Measurements from ENCODE around the gene CEP55.

GRCh38 chr10:93573924-93574323, 77.5 kb downstream of the CEP55 start:
- TF ChIP-seq SP1 (IDR thresholded peaks at IDR 0.05) (no peak), FOXM1 (IDR thresholded peaks at IDR 0.05; ENCODE audit: borderline replicate concordance) (no peak), CTBP1 (IDR thresholded peaks at IDR 0.05; ENCODE audit: borderline replicate concordance) (no peak), HDGF (IDR thresholded peaks at IDR 0.05; ENCODE audit: borderline replicate concordance) (no peak), BHLHE40 (IDR thresholded peaks at IDR 0.05; ENCODE audit: borderline replicate concordance) (no peak)
